SK-N-SH treated with all-trans-retinoic acid at 6 μM for 48 hours (cell line): ENCODE results near the gene PAX5.

Experiments used
- ATAC-seq: fragments of 200-7000 bp; cut with Tn5 transposase; 3 replicates; pipeline ENCODE4 v1.9.1; 2020; ENCODE audit warnings: mild to moderate bottlenecking, moderate library complexity
- ARNTL ChIP-seq: fragments of 450-650 bp; formaldehyde crosslinking; IDR thresholded peaks from 2 replicates; pipeline ENCODE4 v1.5.0; 2020; ENCODE audit warnings: low read depth, mild to moderate bottlenecking, moderate library complexity, borderline replicate concordance
- BACH2 ChIP-seq: fragments of 250-450 bp; sonication (Bioruptor Pico); IDR thresholded peaks from 2 replicates; pipeline ENCODE4 v1.9.0; 2021; ENCODE audit warnings: mild to moderate bottlenecking, borderline replicate concordance
- ESRRG ChIP-seq: fragments of 250-450 bp; sonication (Bioruptor Pico); IDR thresholded peaks from 2 replicates; pipeline ENCODE4 v1.6.1; 2021; ENCODE audit warnings: mild to moderate bottlenecking
- GLIS3 ChIP-seq: fragments of 250-450 bp; sonication (Bioruptor Pico); IDR thresholded peaks from 2 replicates; pipeline ENCODE4 v1.5.0; 2020; ENCODE audit warnings: mild to moderate bottlenecking, moderate library complexity
- ISL1 ChIP-seq: fragments of 250-450 bp; sonication (Bioruptor Pico); IDR thresholded peaks from 2 replicates; pipeline ENCODE4 v2.1.2; 2022; ENCODE audit warnings: mild to moderate bottlenecking, moderate library complexity
- PPARA ChIP-seq: fragments of 250-450 bp; sonication (Bioruptor Pico); IDR thresholded peaks from 2 replicates; pipeline ENCODE4 v1.5.0; 2020; ENCODE audit warnings: mild to moderate bottlenecking, borderline replicate concordance
- RARB ChIP-seq: fragments of 250-450 bp; sonication (Bioruptor Pico); IDR thresholded peaks from 2 replicates; pipeline ENCODE4 v1.8.0; 2021; ENCODE audit warnings: mild to moderate bottlenecking, moderate library complexity
- SNAI2 ChIP-seq: fragments of 250-450 bp; sonication (Bioruptor Pico); IDR thresholded peaks from 2 replicates; pipeline ENCODE4 v1.5.0; 2020; ENCODE audit warnings: mild to moderate bottlenecking, moderate library complexity
- TCF4 ChIP-seq: fragments of 250-450 bp; sonication (Bioruptor Pico); IDR thresholded peaks from 2 replicates; pipeline ENCODE4 v1.8.0; 2021; ENCODE audit warnings: mild to moderate bottlenecking, moderate library complexity, borderline replicate concordance
- TOX ChIP-seq: fragments of 250-450 bp; sonication (Bioruptor Pico); IDR thresholded peaks from 2 replicates; pipeline ENCODE4 v1.8.0; 2021; ENCODE audit warnings: mild to moderate bottlenecking, moderate library complexity, borderline replicate concordance
- ZFP3 ChIP-seq: fragments of 250-450 bp; sonication (Bioruptor Pico); IDR thresholded peaks from 2 replicates; pipeline ENCODE4 v1.5.0; 2020; ENCODE audit warnings: mild to moderate bottlenecking, moderate library complexity
- ZFP30 ChIP-seq: fragments of 450-650 bp; formaldehyde crosslinking; IDR thresholded peaks from 2 replicates; pipeline ENCODE4 v1.5.0; 2022; ENCODE audit warnings: mild to moderate bottlenecking, moderate library complexity
- ZNF565 ChIP-seq: fragments of 450-650 bp; formaldehyde crosslinking; conservative IDR thresholded peaks from 2 replicates; pipeline ENCODE4 v1.5.0; 2020; ENCODE audit warnings: low read depth, mild to moderate bottlenecking, moderate library complexity
- ZNF70 ChIP-seq: fragments of 450-650 bp; formaldehyde crosslinking; IDR thresholded peaks from 2 replicates; pipeline ENCODE4 v1.5.0; 2020; ENCODE audit warnings: mild to moderate bottlenecking, moderate library complexity
- ZNF8 ChIP-seq: fragments of 450-650 bp; formaldehyde crosslinking; IDR thresholded peaks from 2 replicates; pipeline ENCODE4 v1.5.0; 2020; ENCODE audit warnings: mild to moderate bottlenecking, moderate library complexity
- TF ChIP-seq, protein P1 (sequence below): fragments of 250-450 bp; sonication (Bioruptor Pico); IDR thresholded peaks from 2 replicates; pipeline ENCODE4 v1.8.0; 2021; ENCODE audit warnings: low read depth, mild to moderate bottlenecking, moderate library complexity, borderline replicate concordance
- TF ChIP-seq, protein P2 (sequence below): fragments of 250-450 bp; sonication (Bioruptor Pico); IDR thresholded peaks from 2 replicates; pipeline ENCODE4 v1.5.0; 2020; ENCODE audit warnings: mild to moderate bottlenecking, moderate library complexity
- TF ChIP-seq, protein P3 (sequence below): fragments of 250-450 bp; sonication (Bioruptor Pico); IDR thresholded peaks from 2 replicates; pipeline ENCODE4 v1.8.0; 2020; ENCODE audit warnings: mild to moderate bottlenecking, moderate library complexity, borderline replicate concordance
- TF ChIP-seq, protein P4 (sequence below): fragments of 250-450 bp; sonication (Bioruptor Pico); IDR thresholded peaks from 2 replicates; pipeline ENCODE4 v1.5.1; 2020; ENCODE audit warnings: low read depth, mild to moderate bottlenecking, moderate library complexity
- TF ChIP-seq, protein P5 (sequence below): fragments of 250-450 bp; sonication (Bioruptor Pico); IDR thresholded peaks from 2 replicates; pipeline ENCODE4 v1.5.1; 2021; ENCODE audit warnings: mild to moderate bottlenecking, moderate library complexity

PAX5 gene

DNA sequence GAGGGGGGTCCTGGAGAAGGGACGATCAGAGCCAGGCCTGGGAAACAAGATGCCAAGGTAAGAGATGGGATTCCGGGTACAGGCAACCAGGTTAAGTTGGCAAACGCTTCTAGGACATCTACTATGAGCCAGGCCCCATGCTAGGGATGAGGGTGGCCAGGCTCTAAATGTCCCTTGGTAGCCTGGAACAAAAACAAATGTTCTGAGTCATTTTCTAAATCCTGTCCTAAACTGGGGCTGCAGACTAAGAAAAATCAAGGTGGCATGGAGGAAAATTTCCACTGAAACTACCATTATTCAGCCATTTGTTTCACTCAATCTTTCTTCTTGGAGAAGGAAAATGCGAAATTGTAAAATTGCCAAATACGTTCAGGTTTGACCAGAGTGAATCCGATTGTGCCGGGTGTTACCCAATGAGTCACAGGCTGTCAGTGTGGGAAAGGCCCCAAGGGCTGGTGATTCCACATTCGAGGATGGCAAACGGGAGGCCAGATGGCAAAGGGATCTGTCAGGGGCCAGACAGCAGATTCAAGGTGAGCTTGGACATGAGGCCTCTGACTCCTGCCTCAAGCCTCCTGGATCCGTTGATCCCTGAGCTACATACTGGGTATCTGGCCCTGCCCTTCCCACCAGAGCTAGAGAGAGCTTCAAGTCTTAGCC is 57.6 kb downstream of the PAX5 start:
- no peak for ATAC-seq
- TF ChIP-seq TCF4 (no peak), RARB (CRISPR knock-in tag) (no peak), ZNF565 (CRISPR knock-in tag) (no peak), ZNF70 (CRISPR knock-in tag) (no peak)
- TF ChIP-seq, protein P1, sequence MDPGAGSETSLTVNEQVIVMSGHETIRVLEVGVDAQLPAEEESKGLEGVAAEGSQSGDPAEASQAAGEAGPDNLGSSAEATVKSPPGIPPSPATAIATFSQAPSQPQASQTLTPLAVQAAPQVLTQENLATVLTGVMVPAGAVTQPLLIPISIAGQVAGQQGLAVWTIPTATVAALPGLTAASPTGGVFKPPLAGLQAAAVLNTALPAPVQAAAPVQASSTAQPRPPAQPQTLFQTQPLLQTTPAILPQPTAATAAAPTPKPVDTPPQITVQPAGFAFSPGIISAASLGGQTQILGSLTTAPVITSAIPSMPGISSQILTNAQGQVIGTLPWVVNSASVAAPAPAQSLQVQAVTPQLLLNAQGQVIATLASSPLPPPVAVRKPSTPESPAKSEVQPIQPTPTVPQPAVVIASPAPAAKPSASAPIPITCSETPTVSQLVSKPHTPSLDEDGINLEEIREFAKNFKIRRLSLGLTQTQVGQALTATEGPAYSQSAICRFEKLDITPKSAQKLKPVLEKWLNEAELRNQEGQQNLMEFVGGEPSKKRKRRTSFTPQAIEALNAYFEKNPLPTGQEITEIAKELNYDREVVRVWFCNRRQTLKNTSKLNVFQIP (CRISPR knock-in tag) = no peak
- TF ChIP-seq, protein P2, sequence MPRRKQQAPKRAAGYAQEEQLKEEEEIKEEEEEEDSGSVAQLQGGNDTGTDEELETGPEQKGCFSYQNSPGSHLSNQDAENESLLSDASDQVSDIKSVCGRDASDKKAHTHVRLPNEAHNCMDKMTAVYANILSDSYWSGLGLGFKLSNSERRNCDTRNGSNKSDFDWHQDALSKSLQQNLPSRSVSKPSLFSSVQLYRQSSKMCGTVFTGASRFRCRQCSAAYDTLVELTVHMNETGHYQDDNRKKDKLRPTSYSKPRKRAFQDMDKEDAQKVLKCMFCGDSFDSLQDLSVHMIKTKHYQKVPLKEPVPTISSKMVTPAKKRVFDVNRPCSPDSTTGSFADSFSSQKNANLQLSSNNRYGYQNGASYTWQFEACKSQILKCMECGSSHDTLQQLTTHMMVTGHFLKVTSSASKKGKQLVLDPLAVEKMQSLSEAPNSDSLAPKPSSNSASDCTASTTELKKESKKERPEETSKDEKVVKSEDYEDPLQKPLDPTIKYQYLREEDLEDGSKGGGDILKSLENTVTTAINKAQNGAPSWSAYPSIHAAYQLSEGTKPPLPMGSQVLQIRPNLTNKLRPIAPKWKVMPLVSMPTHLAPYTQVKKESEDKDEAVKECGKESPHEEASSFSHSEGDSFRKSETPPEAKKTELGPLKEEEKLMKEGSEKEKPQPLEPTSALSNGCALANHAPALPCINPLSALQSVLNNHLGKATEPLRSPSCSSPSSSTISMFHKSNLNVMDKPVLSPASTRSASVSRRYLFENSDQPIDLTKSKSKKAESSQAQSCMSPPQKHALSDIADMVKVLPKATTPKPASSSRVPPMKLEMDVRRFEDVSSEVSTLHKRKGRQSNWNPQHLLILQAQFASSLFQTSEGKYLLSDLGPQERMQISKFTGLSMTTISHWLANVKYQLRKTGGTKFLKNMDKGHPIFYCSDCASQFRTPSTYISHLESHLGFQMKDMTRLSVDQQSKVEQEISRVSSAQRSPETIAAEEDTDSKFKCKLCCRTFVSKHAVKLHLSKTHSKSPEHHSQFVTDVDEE = no peak

DNA sequence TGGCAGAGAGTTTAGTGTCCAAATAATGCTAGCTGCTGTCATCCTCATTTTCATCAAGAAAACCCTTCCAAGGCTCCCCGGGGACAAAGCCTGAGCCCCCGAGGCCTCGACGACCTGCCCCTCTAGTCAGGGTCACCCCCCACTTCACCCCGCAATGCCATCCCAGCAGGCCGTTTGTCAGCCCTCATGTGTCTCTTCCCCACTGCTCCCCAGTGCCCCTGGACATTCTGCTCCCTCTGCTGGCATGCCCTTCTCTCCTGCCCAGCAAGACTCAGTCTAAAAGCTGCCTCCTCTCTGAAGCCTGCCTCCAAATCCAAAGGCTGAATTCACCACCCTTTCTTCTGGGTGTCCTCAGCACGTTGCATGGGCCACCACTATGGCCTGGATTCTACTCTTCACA is 59.3 kb downstream of the PAX5 start:
- TF ChIP-seq ZNF70 (CRISPR knock-in tag) (no peak), SNAI2 (CRISPR knock-in tag) (no peak), ZFP30 (CRISPR knock-in tag) (no peak), BACH2 (CRISPR knock-in tag) (no peak)
- peak; percentile 39; the same call in 1 of the 3 replicates for ATAC-seq

DNA sequence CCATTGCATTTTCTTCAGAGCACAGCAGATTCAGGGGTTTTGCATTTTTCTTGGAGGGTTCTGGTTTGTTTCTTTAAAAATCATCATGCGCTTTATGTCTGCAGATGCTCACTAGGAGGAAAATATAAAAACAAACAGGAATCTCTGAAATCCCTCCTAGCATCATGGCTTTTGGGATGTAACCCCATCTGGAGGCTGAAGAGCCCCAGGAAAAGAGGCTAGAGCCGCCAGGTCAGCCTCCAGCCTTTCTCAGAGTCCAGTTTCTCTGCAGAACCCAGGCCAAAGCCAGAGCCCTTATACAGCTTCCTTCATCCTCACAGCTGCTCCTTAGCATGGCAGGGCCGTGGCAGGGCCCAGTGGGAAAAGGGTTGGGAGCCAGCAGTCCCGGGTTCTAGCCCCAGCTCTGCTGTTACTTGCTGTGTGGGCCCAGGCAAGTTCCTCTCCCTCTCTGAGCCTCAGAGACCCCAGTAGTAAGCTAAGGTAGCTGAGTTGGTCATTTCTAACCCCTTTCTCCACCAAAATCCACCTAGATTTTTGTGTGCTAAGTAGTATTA is 62.1 kb downstream of the PAX5 start:
- no peak for ATAC-seq
- TF ChIP-seq ZNF70 (CRISPR knock-in tag) (peak; percentile 76), TOX (CRISPR knock-in tag) (no peak)
- TF ChIP-seq, all 23 proteins: peak for 1

DNA sequence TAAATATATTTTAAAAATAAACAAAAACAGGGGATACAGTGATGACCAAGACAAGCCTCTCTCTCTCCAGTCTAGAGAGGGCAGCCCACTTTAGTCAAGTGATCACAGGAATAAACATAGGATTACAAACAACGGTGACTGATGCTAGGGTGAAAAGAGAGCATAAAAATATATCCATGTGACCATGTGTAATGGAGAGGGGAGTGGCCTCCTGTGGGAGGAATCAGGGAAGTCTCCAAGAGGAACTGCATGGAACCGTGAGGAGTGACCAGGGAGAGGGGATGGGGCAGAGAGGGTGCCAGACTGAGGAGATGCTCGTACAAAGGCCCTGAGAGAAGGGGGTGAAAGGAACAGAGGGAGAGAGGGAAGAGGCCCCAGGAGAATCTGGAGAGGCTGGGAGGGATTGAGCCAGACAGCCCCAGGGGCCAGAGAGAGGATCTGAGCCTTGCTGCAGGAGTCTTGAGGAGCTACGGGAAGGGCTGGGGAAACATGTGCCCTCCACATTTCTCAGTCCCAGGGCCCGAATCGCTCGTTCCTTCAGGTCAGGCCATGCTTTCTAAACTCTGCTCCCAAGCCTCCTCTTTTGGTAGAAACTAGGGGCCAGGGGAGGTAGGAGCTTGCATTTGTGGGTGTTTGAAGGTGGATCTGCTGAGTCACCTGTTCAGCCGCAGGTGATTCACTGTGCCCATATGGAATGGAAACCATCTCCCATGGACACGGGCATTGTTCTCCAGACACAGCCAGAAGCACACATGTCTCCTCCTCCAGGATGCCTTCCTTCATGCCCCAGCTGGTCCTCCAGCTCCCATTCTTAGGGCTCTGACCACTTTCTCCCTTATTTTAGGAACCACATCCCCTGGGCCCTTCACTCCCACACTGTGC is 63.8 kb downstream of the PAX5 start:
- ATAC-seq = peak; percentile 46; the same call in 2 of the 3 replicates
- no peak for TF ChIP-seq ESRRG
- TF ChIP-seq GLIS3 (CRISPR knock-in tag) = no peak
- no peak for TF ChIP-seq ZNF565 (CRISPR knock-in tag)
- TF ChIP-seq BACH2 (CRISPR knock-in tag) = no peak
- TF ChIP-seq, protein P3, sequence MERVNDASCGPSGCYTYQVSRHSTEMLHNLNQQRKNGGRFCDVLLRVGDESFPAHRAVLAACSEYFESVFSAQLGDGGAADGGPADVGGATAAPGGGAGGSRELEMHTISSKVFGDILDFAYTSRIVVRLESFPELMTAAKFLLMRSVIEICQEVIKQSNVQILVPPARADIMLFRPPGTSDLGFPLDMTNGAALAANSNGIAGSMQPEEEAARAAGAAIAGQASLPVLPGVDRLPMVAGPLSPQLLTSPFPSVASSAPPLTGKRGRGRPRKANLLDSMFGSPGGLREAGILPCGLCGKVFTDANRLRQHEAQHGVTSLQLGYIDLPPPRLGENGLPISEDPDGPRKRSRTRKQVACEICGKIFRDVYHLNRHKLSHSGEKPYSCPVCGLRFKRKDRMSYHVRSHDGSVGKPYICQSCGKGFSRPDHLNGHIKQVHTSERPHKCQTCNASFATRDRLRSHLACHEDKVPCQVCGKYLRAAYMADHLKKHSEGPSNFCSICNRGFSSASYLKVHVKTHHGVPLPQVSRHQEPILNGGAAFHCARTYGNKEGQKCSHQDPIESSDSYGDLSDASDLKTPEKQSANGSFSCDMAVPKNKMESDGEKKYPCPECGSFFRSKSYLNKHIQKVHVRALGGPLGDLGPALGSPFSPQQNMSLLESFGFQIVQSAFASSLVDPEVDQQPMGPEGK (CRISPR knock-in tag) = no peak
- TF ChIP-seq ZFP3 (CRISPR knock-in tag) = no peak
- TF ChIP-seq TOX (CRISPR knock-in tag) = no peak
- TF ChIP-seq TCF4 = no peak
- no peak for TF ChIP-seq ZNF8
- no peak for TF ChIP-seq ZNF70 (CRISPR knock-in tag)
- TF ChIP-seq RARB (CRISPR knock-in tag) = no peak
- no peak for TF ChIP-seq PPARA (CRISPR knock-in tag)
- TF ChIP-seq, protein P4, sequence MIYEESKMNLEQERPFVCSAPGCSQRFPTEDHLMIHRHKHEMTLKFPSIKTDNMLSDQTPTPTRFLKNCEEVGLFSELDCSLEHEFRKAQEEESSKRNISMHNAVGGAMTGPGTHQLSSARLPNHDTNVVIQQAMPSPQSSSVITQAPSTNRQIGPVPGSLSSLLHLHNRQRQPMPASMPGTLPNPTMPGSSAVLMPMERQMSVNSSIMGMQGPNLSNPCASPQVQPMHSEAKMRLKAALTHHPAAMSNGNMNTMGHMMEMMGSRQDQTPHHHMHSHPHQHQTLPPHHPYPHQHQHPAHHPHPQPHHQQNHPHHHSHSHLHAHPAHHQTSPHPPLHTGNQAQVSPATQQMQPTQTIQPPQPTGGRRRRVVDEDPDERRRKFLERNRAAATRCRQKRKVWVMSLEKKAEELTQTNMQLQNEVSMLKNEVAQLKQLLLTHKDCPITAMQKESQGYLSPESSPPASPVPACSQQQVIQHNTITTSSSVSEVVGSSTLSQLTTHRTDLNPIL (CRISPR knock-in tag) = no peak
- TF ChIP-seq ARNTL = no peak
- TF ChIP-seq, protein P5, sequence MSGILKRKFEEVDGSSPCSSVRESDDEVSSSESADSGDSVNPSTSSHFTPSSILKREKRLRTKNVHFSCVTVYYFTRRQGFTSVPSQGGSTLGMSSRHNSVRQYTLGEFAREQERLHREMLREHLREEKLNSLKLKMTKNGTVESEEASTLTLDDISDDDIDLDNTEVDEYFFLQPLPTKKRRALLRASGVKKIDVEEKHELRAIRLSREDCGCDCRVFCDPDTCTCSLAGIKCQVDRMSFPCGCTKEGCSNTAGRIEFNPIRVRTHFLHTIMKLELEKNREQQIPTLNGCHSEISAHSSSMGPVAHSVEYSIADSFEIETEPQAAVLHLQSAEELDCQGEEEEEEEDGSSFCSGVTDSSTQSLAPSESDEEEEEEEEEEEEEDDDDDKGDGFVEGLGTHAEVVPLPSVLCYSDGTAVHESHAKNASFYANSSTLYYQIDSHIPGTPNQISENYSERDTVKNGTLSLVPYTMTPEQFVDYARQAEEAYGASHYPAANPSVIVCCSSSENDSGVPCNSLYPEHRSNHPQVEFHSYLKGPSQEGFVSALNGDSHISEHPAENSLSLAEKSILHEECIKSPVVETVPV (CRISPR knock-in tag) = no peak
- TF ChIP-seq, protein P2 = no peak
- TF ChIP-seq ISL1 (CRISPR knock-in tag) = no peak
- TF ChIP-seq, all 23 proteins: peak for 0
